ENCODE results near the gene PGC.
A peak's percentile ranks its signal among the peaks of the same experiment; 100 is the strongest.

The PGC gene

GRCh38 chr6:41711323-41712038, 35.7 kb downstream of the PGC start:
- no peak for DNase-seq

- DNase-seq, result no peak
Measured at GRCh38 chr6:41709375-41709774, 37.8 kb downstream of the PGC start.

GRCh38 chr6:41708856-41709255, 38.3 kb downstream of the PGC start:
- DNase-seq, result no peak

- DNase-seq, result no peak
Measured at GRCh38 chr6:41707565-41708200, 39.5 kb downstream of the PGC start.

- no peak for DNase-seq
Measured at GRCh38 chr6:41706876-41707564, 40.2 kb downstream of the PGC start.

- peak; percentile 67 to 83 for DNase-seq
Measured at GRCh38 chr6:41705996-41706835, 41.0 kb downstream of the PGC start.

- no peak for DNase-seq
Measured at GRCh38 chr6:41705311-41705995, 41.7 kb downstream of the PGC start.

- DNase-seq, result no peak
Measured at GRCh38 chr6:41704656-41705310, 42.4 kb downstream of the PGC start.

- no peak for DNase-seq
Measured at GRCh38 chr6:41704028-41704427, 43.2 kb downstream of the PGC start.

GRCh38 chr6:41702771-41703494, 44.3 kb downstream of the PGC start:
- DNase-seq, result no peak

- DNase-seq, result no peak
Measured at GRCh38 chr6:41702089-41702745, 45.0 kb downstream of the PGC start.

GRCh38 chr6:41700463-41701347, 46.5 kb downstream of the PGC start:
- DNase-seq, result no peak

GRCh38 chr6:41699063-41699462, 48.1 kb downstream of the PGC start:
- no peak for DNase-seq

GRCh38 chr6:41697861-41698781, 49.1 kb downstream of the PGC start:
- no peak for DNase-seq

- DNase-seq, result no peak
Measured at GRCh38 chr6:41696788-41697187, 50.4 kb downstream of the PGC start.

- DNase-seq, result no peak
Measured at GRCh38 chr6:41695825-41696224, 51.4 kb downstream of the PGC start.

- no peak for DNase-seq
Measured at GRCh38 chr6:41694815-41695526, 52.2 kb downstream of the PGC start.

Data from SHP77 (cell line).